Cerebellar nuclear complex (tissue), 1 donor: ENCODE results near the gene TTC27.

Experiments
- DNase-seq, 2 experiments: peaks; one replicate each; lab custom pipeline; 2025; lab: John Stamatoyannopoulos, UW

TTC27 gene

GRCh38 chr2:32668254-32668653, 40.4 kb downstream of the TTC27 start:
- DNase-seq, result no peak

- DNase-seq, result no peak
These were observed 44.2 kb downstream of the TTC27 start for GRCh38 chr2:32671885-32672533.

- no peak for DNase-seq
These were observed 51.0 kb downstream of the TTC27 start for GRCh38 chr2:32678825-32679224.

GRCh38 chr2:32680942-32681341, 53.1 kb downstream of the TTC27 start:
- no peak for DNase-seq

GRCh38 chr2:32683520-32684086, 55.8 kb downstream of the TTC27 start:
- no peak for DNase-seq

- DNase-seq, result no peak
These were observed 60.7 kb downstream of the TTC27 start for GRCh38 chr2:32688541-32688940.

GRCh38 chr2:32691678-32692077, 63.8 kb downstream of the TTC27 start:
- DNase-seq, result no peak

- DNase-seq, result no peak
These were observed 68.6 kb downstream of the TTC27 start for GRCh38 chr2:32696439-32696838.

GRCh38 chr2:32697156-32697555, 69.3 kb downstream of the TTC27 start:
- no peak for DNase-seq

GRCh38 chr2:32699151-32699550, 71.3 kb downstream of the TTC27 start:
- no peak for DNase-seq

- no peak for DNase-seq
These were observed 74.0 kb downstream of the TTC27 start for GRCh38 chr2:32701806-32702205.

GRCh38 chr2:32702303-32703064, 74.6 kb downstream of the TTC27 start:
- no peak for DNase-seq

GRCh38 chr2:32706815-32707579, 79.1 kb downstream of the TTC27 start:
- DNase-seq, result no peak

- no peak for DNase-seq
These were observed 83.4 kb downstream of the TTC27 start for GRCh38 chr2:32711219-32711618.

GRCh38 chr2:32711908-32712501, 84.2 kb downstream of the TTC27 start:
- DNase-seq, result no peak

GRCh38 chr2:32712870-32713269, 85.0 kb downstream of the TTC27 start:
- DNase-seq, result no peak

- DNase-seq, result no peak
These were observed 86.7 kb downstream of the TTC27 start for GRCh38 chr2:32714521-32714920.

- no peak for DNase-seq
These were observed 87.6 kb downstream of the TTC27 start for GRCh38 chr2:32715391-32715841.

- DNase-seq, result no peak
These were observed 88.1 kb downstream of the TTC27 start for GRCh38 chr2:32715981-32716380.

GRCh38 chr2:32716598-32716997, 88.7 kb downstream of the TTC27 start:
- no peak for DNase-seq

GRCh38 chr2:32718752-32719151, 90.9 kb downstream of the TTC27 start:
- DNase-seq, result no peak

- no peak for DNase-seq
These were observed 91.6 kb downstream of the TTC27 start for GRCh38 chr2:32719430-32719829.
